ENCODE results near the gene BORCS5. TPM values are rescaled to one million over a fixed set of nuclear protein-coding genes. Genes with fewer than 3 reads are reported as not detected.
A peak's percentile ranks its signal among the peaks of the same experiment; 100 is the strongest.

The BORCS5 gene
- total RNA-seq, 1 experiment from 2014 or later, result 11.5 TPM

DNA sequence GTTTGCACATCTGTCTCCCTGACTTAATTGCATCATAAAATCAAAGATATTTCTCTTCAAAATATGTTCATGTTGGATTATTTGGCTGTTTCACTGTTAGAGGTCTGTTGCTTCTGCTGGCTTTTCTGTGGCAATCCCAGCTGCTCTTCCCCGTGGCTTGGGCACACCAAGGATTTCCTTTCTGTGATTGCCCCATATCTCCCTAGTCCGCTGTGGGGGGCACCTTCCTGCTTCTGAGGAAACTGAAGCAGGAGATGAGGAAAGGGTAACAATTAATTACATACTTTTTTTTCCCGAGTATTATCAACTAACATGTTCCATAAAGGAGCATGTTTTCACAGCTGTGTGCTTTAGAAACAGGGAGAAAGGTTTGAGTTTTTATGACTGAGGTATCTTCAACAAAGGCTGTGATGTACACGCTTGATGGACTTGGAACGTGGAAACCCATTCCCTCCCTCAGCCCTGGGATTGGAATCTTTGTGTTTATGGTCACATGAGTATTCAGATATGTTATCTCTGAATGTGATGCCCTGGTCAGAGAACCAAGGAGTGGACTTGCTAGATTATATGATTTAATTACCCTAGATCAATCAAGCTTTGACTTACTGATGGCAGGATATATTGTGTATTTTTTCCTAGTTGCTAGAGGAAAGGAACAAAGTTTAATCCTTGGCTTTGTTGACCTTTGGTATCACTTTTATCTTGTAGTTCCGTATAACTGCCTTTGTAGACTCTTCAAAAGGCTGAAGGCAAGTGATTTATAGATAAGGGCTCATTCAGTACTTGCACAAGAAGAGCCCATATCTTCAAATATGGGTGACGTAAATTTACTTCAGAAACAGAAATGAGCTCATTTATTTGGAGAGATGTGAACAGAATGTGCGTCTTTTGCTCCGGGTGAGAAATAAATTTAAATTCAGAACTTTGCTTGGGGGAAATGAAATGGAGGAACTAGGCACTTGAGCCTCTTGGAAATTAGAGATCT, 46.7 kb downstream of the BORCS5 start:
- TF ChIP-seq, protein P1, sequence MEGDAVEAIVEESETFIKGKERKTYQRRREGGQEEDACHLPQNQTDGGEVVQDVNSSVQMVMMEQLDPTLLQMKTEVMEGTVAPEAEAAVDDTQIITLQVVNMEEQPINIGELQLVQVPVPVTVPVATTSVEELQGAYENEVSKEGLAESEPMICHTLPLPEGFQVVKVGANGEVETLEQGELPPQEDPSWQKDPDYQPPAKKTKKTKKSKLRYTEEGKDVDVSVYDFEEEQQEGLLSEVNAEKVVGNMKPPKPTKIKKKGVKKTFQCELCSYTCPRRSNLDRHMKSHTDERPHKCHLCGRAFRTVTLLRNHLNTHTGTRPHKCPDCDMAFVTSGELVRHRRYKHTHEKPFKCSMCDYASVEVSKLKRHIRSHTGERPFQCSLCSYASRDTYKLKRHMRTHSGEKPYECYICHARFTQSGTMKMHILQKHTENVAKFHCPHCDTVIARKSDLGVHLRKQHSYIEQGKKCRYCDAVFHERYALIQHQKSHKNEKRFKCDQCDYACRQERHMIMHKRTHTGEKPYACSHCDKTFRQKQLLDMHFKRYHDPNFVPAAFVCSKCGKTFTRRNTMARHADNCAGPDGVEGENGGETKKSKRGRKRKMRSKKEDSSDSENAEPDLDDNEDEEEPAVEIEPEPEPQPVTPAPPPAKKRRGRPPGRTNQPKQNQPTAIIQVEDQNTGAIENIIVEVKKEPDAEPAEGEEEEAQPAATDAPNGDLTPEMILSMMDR (IDR thresholded peaks at IDR 0.05; ENCODE audit: unreplicated experiment), result no peak
- Mint-ChIP-seq H3K4me1 (ENCODE audit: low read depth, unreplicated experiment) (peaks cover 44% of the 10 kb centered on the region), H3K27ac (ENCODE audit: unreplicated experiment) (no peak overlapping the region), H3K36me3 (ENCODE audit: insufficient read depth, unreplicated experiment) (peaks cover 2% of the 10 kb centered on the region), H3K27me3 (ENCODE audit: unreplicated experiment) (no peaks in the 10 kb centered on the region), H3K9me3 (ENCODE audit: low read depth, unreplicated experiment) (no peaks in the 10 kb centered on the region), H3K4me3 (ENCODE audit: low read depth, unreplicated experiment) (no peak overlapping the region)
- CTCF ChIA-PET, result interaction anchor here (0.5 kb wide), 1 partner anchor 227 kb away, joined by 5 read pairs; no protein-coding TSS in a partner anchor
- no peak for DNase-seq
- intact Hi-C loops (cut with micrococcal nuclease; ENCODE audit: unreplicated experiment), result loop anchor here (10.0 kb wide), 1 partner anchor 1209 kb away; no protein-coding TSS in a partner anchor
- no TSS peak for BruUV-seq (replicated peaks)

GRCh38 chr12:12404297-12404696, 47.4 kb downstream of the BORCS5 start:
- Mint-ChIP-seq H3K4me3 (ENCODE audit: low read depth, unreplicated experiment) (no peak overlapping the region), H3K27me3 (ENCODE audit: unreplicated experiment) (no peaks in the 10 kb centered on the region), H3K9me3 (ENCODE audit: low read depth, unreplicated experiment) (no peaks in the 10 kb centered on the region), H3K36me3 (ENCODE audit: insufficient read depth, unreplicated experiment) (no peaks in the 10 kb centered on the region), H3K27ac (ENCODE audit: unreplicated experiment) (no peak overlapping the region), H3K4me1 (ENCODE audit: low read depth, unreplicated experiment) (peaks cover 36% of the 10 kb centered on the region)
- no TSS peak for BruUV-seq (replicated peaks)
- TF ChIP-seq, protein P1 (IDR thresholded peaks at IDR 0.05; ENCODE audit: unreplicated experiment), result no peak
- CTCF ChIA-PET, result no interaction called here
- DNase-seq, result no peak
- intact Hi-C loops (cut with micrococcal nuclease; ENCODE audit: unreplicated experiment), result loop anchor here (10.0 kb wide), 1 partner anchor 1209 kb away; no protein-coding TSS in a partner anchor

DNA sequence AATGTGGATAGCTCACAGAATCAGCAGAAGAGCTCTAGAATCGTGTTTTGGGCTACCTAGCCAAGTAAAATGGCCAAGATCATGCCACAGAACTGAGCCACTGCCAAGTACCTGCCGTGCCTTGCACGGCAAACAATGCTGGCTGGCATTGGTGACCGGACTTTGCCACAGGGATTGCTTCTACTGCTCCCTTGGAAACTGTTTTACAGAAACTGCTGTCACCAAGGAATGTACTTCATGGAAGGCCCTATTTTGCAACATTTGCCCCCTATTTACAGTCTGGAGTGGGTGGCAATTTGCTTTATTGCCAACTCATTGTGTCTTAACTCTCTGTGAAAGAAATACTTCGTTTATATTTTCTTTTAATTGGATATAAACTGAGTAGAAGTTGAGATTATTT, 49.0 kb downstream of the BORCS5 start:
- BruUV-seq (replicated peaks), result no TSS peak
- no peaks in the 10 kb centered on the region for H3K9me3 Mint-ChIP-seq (ENCODE audit: low read depth, unreplicated experiment)
- peaks cover 20% of the 10 kb centered on the region for H3K4me1 Mint-ChIP-seq (ENCODE audit: low read depth, unreplicated experiment)
- no peaks in the 10 kb centered on the region for H3K27me3 Mint-ChIP-seq (ENCODE audit: unreplicated experiment)
- no peak overlapping the region for H3K4me3 Mint-ChIP-seq (ENCODE audit: low read depth, unreplicated experiment)
- intact Hi-C loops (cut with micrococcal nuclease; ENCODE audit: unreplicated experiment), result loop anchor here (10.0 kb wide), 1 partner anchor 1211 kb away; no protein-coding TSS in a partner anchor
- CTCF ChIA-PET, result no interaction called here
- peak; percentile 49 for DNase-seq
- TF ChIP-seq, protein P1 (IDR thresholded peaks at IDR 0.05; ENCODE audit: unreplicated experiment), result no peak
- no peaks in the 10 kb centered on the region for H3K36me3 Mint-ChIP-seq (ENCODE audit: insufficient read depth, unreplicated experiment)
- no peak overlapping the region for H3K27ac Mint-ChIP-seq (ENCODE audit: unreplicated experiment)

DNA sequence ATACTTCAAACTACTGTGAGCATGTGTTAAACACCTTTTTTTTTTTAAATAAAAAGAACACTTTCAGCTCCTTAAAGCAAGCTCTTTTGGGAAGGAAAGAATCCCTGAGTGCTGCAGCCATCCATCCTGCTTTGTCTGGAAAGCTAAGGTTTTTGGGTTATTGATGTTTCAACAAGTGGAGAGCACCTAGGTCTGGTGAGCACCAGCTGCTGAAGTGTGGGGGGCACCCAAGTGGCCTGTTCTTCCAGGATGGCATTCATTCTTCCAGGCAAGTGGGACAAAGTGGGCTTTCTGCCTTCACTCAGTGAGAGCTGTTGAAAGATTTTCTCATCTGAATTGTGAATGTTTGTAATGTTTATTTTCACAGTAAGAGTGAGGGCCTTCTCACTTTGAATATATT, 49.9 kb downstream of the BORCS5 start:
- peaks cover 18% of the 10 kb centered on the region for H3K4me1 Mint-ChIP-seq (ENCODE audit: low read depth, unreplicated experiment)
- TF ChIP-seq, protein P1 (IDR thresholded peaks at IDR 0.05; ENCODE audit: unreplicated experiment), result no peak
- no peaks in the 10 kb centered on the region for H3K9me3 Mint-ChIP-seq (ENCODE audit: low read depth, unreplicated experiment)
- H3K36me3 Mint-ChIP-seq (ENCODE audit: insufficient read depth, unreplicated experiment), result no peaks in the 10 kb centered on the region
- CTCF ChIA-PET, result interaction anchor here (0.6 kb wide), 1 partner anchor 12 kb away, joined by 3 read pairs; no protein-coding TSS in a partner anchor
- DNase-seq, result no peak
- no TSS peak for BruUV-seq (replicated peaks)
- H3K27me3 Mint-ChIP-seq (ENCODE audit: unreplicated experiment), result no peaks in the 10 kb centered on the region
- H3K4me3 Mint-ChIP-seq (ENCODE audit: low read depth, unreplicated experiment), result no peak overlapping the region
- H3K27ac Mint-ChIP-seq (ENCODE audit: unreplicated experiment), result no peak overlapping the region
- intact Hi-C loops (cut with micrococcal nuclease; ENCODE audit: unreplicated experiment), result loop anchor here (10.0 kb wide), 1 partner anchor 1212 kb away; no protein-coding TSS in a partner anchor
